Glutamatergic neuron (in vitro differentiated cells): ENCODE measurements around the gene HDAC8. TPM values are rescaled to one million over a fixed set of nuclear protein-coding genes. Genes with fewer than 3 reads are reported as not detected.

Experiments used
- DNase-seq: peaks from one replicate; pipeline ENCODE4 v3.0.0; 2022
- H3K27ac Mint-ChIP-seq: one replicate; pipeline ENCODE4 v1.8.0; 2020; ENCODE audit warnings: mild to moderate bottlenecking, mixed read lengths, inconsistent platforms; ENCODE audit not compliant: unreplicated experiment
- H3K27me3 Mint-ChIP-seq: one replicate; pipeline ENCODE4 v1.8.0; 2020; ENCODE audit warnings: mild to moderate bottlenecking, moderate library complexity, mixed read lengths, inconsistent platforms; ENCODE audit not compliant: unreplicated experiment
- H3K36me3 Mint-ChIP-seq: one replicate; pipeline ENCODE4 v1.8.0; 2020; ENCODE audit warnings: mild to moderate bottlenecking, mixed read lengths, inconsistent platforms; ENCODE audit not compliant: unreplicated experiment
- H3K4me1 Mint-ChIP-seq: one replicate; pipeline ENCODE4 v1.8.0; 2020; ENCODE audit warnings: mild to moderate bottlenecking, low read depth, mixed read lengths, inconsistent platforms; ENCODE audit not compliant: unreplicated experiment
- H3K4me3 Mint-ChIP-seq: one replicate; pipeline ENCODE4 v1.8.0; 2020; ENCODE audit warnings: mild to moderate bottlenecking, mixed read lengths, inconsistent platforms; ENCODE audit not compliant: unreplicated experiment
- H3K9me3 Mint-ChIP-seq: one replicate; pipeline ENCODE4 v1.8.0; 2020; ENCODE audit warnings: mild to moderate bottlenecking, moderate library complexity, mixed read lengths, inconsistent platforms; ENCODE audit not compliant: unreplicated experiment
- CTCF ChIP-seq: fragments of 200-600 bp; sonication (generic); IDR thresholded peaks from one replicate; pipeline ENCODE4 v1.5.0; 2021; ENCODE audit not compliant: partially characterized antibody, unreplicated experiment
- total RNA-seq: library from RNA; stranded (reverse); fragmentation: NEBNext Ultra II Directional; extraction: Animal tissue kit (Norgen Biotek cat#: 25700); gene quantifications from one replicate; pipeline ENCODE4 v1.2.1, GENCODE V29; 2021; ENCODE audit not compliant: unreplicated experiment

HDAC8 gene
- total RNA-seq, 1 donor from 2014 or later, result 49.0 TPM

- H3K36me3 Mint-ChIP-seq, result no peaks in the 10 kb centered on the region
- peaks cover 2% of the 10 kb centered on the region for H3K27me3 Mint-ChIP-seq
- DNase-seq, result no peak
- TF ChIP-seq CTCF, result no peak
- no peaks in the 10 kb centered on the region for H3K4me1 Mint-ChIP-seq
- H3K4me3 Mint-ChIP-seq, result no peak overlapping the region
- H3K27ac Mint-ChIP-seq, result no peak overlapping the region
- H3K9me3 Mint-ChIP-seq, result peaks cover 2% of the 10 kb centered on the region
These were observed 276.9 kb downstream of the HDAC8 start for GRCh38 chrX:72295745-72296144.

- no peaks in the 10 kb centered on the region for H3K36me3 Mint-ChIP-seq
- peak; percentile 47 for TF ChIP-seq CTCF
- H3K9me3 Mint-ChIP-seq, result peaks cover 2% of the 10 kb centered on the region
- H3K27me3 Mint-ChIP-seq, result no peaks in the 10 kb centered on the region
- no peak for DNase-seq
- H3K27ac Mint-ChIP-seq, result no peak overlapping the region
- no peaks in the 10 kb centered on the region for H3K4me1 Mint-ChIP-seq
- no peak overlapping the region for H3K4me3 Mint-ChIP-seq
These were observed 278.1 kb downstream of the HDAC8 start for GRCh38 chrX:72294497-72294896.

GRCh38 chrX:72282302-72282701 is 290.3 kb downstream of the HDAC8 start:
- no peaks in the 10 kb centered on the region for H3K36me3 Mint-ChIP-seq
- TF ChIP-seq CTCF, result no peak
- no peak for DNase-seq
- H3K27ac Mint-ChIP-seq, result no peak overlapping the region
- no peak overlapping the region for H3K4me3 Mint-ChIP-seq
- H3K27me3 Mint-ChIP-seq, result no peaks in the 10 kb centered on the region
- H3K9me3 Mint-ChIP-seq, result no peaks in the 10 kb centered on the region
- H3K4me1 Mint-ChIP-seq, result peaks cover 1% of the 10 kb centered on the region

- Mint-ChIP-seq H3K27ac (no peak overlapping the region), H3K36me3 (no peaks in the 10 kb centered on the region), H3K4me1 (peaks cover 4% of the 10 kb centered on the region)
These were observed 292.3 kb downstream of the HDAC8 start for GRCh38 chrX:72280321-72280845.

More at GRCh38 chrX:72280321-72280845, 292.3 kb downstream of the HDAC8 start:
- no peak for TF ChIP-seq CTCF
- H3K9me3 Mint-ChIP-seq, result no peaks in the 10 kb centered on the region
- DNase-seq, result no peak
- no peak overlapping the region for H3K4me3 Mint-ChIP-seq
- no peaks in the 10 kb centered on the region for H3K27me3 Mint-ChIP-seq

Other genes with a start within 250 kb of the HDAC8 start
- 3.1 TPM for gene PHKA1, start 141.5 kb upstream of the HDAC8 start, total RNA-seq
- gene DMRTC1B, start 204.0 kb upstream of the HDAC8 start, total RNA-seq, result 1.8 TPM
- not detected for gene FAM236B, start 209.8 kb upstream of the HDAC8 start, total RNA-seq
- gene FAM236D, start 235.4 kb upstream of the HDAC8 start, total RNA-seq, result not detected